ENCODE results near the gene DST. TPM values are rescaled to one million over a fixed set of nuclear protein-coding genes. Genes with fewer than 3 reads are reported as not detected.

Gene DST
- total RNA-seq, 2 experiments from 2014 or later = 1.3 to 1.7 TPM

DNA sequence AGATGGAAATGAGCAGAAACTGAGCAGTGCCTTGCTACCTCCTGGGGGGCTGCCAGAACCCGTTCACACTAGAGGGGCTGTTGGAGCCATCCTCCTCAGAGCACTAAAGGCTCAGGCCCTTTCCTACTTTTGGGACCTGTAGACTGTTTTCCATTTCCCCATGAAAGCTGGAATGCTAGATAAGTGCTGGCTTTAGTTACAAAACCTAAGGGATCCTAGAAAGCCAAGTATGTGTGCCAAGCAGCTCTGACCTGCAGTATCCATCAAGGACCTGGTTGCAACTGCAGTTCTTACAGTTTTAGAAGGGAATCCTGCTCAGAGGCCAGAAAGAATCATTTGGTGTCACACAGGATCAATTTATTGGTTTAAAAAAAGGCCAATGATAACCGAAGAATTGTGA, 218.6 kb downstream of the DST start:
- POLR2A ChIA-PET = no interaction called here
- Mint-ChIP-seq H3K27me3 (peaks cover 5% of the 10 kb centered on the region), H3K27ac (no peak overlapping the region), H3K36me3 (ENCODE audit: low read depth) (no peaks in the 10 kb centered on the region), H3K4me3 (no peak overlapping the region), H3K9me3 (no peaks in the 10 kb centered on the region), H3K4me1 (ENCODE audit: low read depth) (no peaks in the 10 kb centered on the region)
- intact Hi-C loops (cut with micrococcal nuclease) = no loop called here
- TF ChIP-seq, protein P1, sequence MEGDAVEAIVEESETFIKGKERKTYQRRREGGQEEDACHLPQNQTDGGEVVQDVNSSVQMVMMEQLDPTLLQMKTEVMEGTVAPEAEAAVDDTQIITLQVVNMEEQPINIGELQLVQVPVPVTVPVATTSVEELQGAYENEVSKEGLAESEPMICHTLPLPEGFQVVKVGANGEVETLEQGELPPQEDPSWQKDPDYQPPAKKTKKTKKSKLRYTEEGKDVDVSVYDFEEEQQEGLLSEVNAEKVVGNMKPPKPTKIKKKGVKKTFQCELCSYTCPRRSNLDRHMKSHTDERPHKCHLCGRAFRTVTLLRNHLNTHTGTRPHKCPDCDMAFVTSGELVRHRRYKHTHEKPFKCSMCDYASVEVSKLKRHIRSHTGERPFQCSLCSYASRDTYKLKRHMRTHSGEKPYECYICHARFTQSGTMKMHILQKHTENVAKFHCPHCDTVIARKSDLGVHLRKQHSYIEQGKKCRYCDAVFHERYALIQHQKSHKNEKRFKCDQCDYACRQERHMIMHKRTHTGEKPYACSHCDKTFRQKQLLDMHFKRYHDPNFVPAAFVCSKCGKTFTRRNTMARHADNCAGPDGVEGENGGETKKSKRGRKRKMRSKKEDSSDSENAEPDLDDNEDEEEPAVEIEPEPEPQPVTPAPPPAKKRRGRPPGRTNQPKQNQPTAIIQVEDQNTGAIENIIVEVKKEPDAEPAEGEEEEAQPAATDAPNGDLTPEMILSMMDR (IDR thresholded peaks at IDR 0.05) = no peak
- CTCF ChIA-PET = no interaction called here
- DNase-seq (no peak), ATAC-seq (no peak)

DNA sequence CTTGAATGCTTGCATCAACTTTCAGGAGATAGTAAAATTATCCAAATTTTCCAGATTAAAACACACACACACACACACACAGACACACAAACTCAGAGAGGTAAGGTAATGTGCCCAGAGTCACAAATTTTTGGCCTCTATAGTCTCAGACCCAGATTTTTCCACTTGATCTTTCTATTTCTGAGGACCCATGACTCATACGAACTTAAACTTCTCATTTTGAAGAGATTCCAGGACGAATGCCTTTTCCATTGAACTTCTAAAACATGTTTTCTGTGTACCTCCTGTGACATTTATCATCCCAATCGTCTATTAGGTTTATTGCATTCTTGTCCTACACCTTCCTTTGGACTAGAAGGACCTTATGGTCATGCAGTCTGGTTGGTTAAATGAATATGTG, 222.4 kb downstream of the DST start:
- H3K27me3 Mint-ChIP-seq = peaks cover 5% of the 10 kb centered on the region
- TF ChIP-seq, protein P1 (IDR thresholded peaks at IDR 0.05) = no peak
- no peak overlapping the region for H3K27ac Mint-ChIP-seq
- H3K4me1 Mint-ChIP-seq (ENCODE audit: low read depth) = no peaks in the 10 kb centered on the region
- no peak for DNase-seq
- H3K9me3 Mint-ChIP-seq = no peaks in the 10 kb centered on the region
- ChIA-PET POLR2A (no interaction called here), CTCF (no interaction called here)
- ATAC-seq = no peak
- H3K4me3 Mint-ChIP-seq = no peak overlapping the region
- intact Hi-C loops (cut with micrococcal nuclease) = no loop called here
- no peaks in the 10 kb centered on the region for H3K36me3 Mint-ChIP-seq (ENCODE audit: low read depth)

DNA sequence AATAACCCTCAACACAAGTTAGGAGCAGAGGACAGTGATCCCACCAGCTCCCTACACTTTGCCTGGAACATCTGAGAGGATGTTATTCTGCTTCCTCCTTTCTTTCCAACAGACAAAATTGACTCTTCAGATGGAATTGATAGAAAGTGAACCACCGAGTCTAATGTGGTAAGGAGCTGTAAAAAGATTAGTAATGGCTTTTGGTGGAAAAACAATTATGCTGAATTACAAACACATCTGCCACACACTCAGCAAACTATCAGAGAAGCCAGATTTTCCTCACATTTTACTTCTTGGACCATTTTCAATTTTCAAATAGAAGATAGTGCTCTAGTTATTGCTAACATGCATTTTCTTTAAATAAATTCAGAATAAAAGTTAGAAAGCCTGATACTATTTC, 223.5 kb downstream of the DST start:
- POLR2A ChIA-PET = no interaction called here
- ATAC-seq (no peak), DNase-seq (no peak)

DNA sequence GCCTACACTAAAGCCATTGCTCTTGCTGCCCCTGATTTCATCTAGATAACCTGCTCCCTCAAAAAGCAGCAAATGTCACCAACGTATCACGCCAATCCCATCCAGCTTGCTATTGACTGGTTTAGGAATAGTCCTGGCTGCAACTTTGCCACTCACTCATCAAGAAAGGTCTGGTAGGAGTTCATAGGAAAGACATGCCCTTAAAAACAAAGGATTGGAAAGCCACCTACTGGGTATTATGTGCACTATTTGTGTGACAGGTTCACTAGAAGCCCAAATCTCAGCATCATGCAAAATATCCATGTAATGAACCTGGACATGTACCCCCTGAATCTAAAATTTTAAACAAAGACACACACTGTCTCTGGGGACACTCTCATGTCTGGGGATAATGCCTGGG, 224.9 kb downstream of the DST start:
- H3K4me3 Mint-ChIP-seq = no peak overlapping the region
- TF ChIP-seq, protein P1 (IDR thresholded peaks at IDR 0.05) = no peak
- intact Hi-C loops (cut with micrococcal nuclease) = no loop called here
- no peaks in the 10 kb centered on the region for H3K4me1 Mint-ChIP-seq (ENCODE audit: low read depth)
- ChIA-PET POLR2A (no interaction called here), CTCF (no interaction called here)
- peaks cover 2% of the 10 kb centered on the region for H3K27me3 Mint-ChIP-seq
- DNase-seq (no peak), ATAC-seq (no peak)
- no peaks in the 10 kb centered on the region for H3K9me3 Mint-ChIP-seq
- H3K27ac Mint-ChIP-seq = no peak overlapping the region
- H3K36me3 Mint-ChIP-seq (ENCODE audit: low read depth) = no peaks in the 10 kb centered on the region

More for the DNA sequence above, 223.5 kb downstream of the DST start:
- Mint-ChIP-seq H3K9me3 (no peaks in the 10 kb centered on the region), H3K4me1 (ENCODE audit: low read depth) (no peaks in the 10 kb centered on the region), H3K27me3 (peaks cover 2% of the 10 kb centered on the region), H3K36me3 (ENCODE audit: low read depth) (no peaks in the 10 kb centered on the region), H3K4me3 (no peak overlapping the region), H3K27ac (no peak overlapping the region)
- intact Hi-C loops (cut with micrococcal nuclease) = no loop called here
- TF ChIP-seq, protein P1 (IDR thresholded peaks at IDR 0.05) = no peak
- CTCF ChIA-PET = no interaction called here

DNA sequence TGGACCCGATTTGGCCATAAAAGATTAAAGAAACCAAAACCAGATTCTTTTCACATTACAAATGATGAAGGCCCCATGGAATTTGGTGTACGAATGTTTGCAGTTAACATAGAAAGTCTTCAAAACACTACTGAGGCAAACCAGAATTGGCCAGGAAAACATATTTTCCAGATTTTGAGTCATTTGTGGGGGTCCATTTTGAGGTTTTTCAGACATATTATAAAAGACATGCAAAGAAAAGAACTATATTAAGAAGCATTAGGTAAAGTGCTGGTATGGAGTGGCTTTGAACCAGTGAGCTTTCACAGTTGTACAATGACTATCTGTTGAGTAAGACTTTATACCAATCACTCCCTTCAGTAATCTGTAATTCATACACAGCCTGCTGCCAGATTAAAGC, 226.4 kb downstream of the DST start:
- TF ChIP-seq, protein P1 (IDR thresholded peaks at IDR 0.05) = no peak
- CTCF ChIA-PET = no interaction called here
- POLR2A ChIA-PET = no interaction called here
- intact Hi-C loops (cut with micrococcal nuclease) = no loop called here
- Mint-ChIP-seq H3K4me3 (no peak overlapping the region), H3K4me1 (ENCODE audit: low read depth) (no peaks in the 10 kb centered on the region), H3K27me3 (no peaks in the 10 kb centered on the region), H3K36me3 (ENCODE audit: low read depth) (no peaks in the 10 kb centered on the region), H3K9me3 (no peaks in the 10 kb centered on the region), H3K27ac (no peak overlapping the region)
- ATAC-seq (no peak), DNase-seq (no peak)
